NOMO-1 treated with dmso at 0.1 percent for 144 hours (cell line): ENCODE results near the gene NEK4.
"Not testable (repeated sequence)": the region's sequence is repeated elsewhere in the genome, so short reads cannot be mapped to it uniquely, and the experiment has no call there.

ENCODE experiments used
- DNase-seq: peaks from one replicate; lab custom pipeline; 2025; ENCODE audit not compliant: unreplicated experiment; lab: John Stamatoyannopoulos, UW

Gene NEK4

DNA sequence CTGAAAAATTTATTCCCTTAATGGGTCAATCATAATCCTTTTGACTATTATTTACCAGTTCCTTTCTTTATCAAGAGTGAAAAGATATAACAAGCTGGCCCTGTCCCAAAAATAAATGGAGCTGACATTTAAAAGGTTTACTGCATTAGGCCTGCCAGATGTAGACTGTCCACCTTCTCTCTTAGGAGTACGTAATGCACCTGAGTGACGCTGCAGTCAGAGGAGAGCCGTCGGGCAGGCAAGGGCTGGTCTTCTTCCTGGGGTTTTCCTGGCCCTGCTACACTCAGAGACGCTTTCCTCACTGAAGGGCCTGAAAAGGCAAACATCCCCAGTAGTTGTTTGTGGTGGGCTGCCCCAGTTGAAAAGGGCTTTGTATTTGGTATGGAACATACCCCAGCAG, 27.6 kb downstream of the NEK4 start:
- DNase-seq, result no peak

DNA sequence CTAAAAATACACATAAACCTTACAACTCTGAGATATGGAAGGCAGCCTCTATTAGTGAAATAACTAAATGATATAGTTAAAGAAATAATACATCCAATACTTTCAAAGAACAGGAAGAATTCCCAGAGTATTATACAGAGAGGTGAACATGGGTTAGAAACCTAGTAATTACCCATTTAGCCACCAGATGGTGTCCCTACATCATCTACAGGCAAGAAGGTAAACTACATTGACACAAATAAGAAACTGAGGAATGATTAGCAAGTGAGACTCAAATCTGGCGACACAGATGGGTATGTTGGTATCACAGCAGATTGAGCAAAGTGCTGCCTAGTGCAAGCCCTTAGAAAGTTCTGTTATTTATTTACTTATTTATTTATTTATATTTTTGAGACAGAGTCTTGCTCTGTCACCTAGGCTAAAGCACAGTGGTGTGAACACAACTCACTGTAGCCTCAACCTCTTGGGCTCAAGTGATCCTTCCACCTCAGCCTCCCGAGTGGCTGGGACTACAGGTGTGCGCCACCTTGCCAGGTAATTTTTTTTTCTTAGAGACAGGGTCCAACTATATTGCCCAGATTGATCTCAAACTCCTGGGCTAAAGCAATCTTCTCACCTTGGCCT, 28.2 kb downstream of the NEK4 start:
- no peak for DNase-seq

DNA sequence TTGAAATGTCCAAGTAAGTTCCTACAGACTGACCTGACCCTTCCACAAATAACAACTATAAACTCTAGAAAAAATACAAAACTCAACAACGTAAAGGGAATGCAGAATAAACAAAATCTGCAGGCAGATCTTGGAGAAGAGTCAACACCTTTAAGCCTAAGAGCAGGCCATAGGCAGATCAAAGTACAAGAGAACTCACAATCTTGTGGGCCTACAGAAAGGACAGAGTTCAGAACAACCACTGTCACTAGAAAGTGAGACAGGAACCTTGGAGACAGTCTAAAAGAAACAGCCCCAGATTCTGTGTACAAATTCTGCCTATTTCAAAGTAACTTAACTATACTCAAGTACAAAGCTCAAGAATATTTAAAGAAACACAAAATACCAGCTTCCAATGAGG, 31.0 kb downstream of the NEK4 start:
- no peak for DNase-seq

DNA sequence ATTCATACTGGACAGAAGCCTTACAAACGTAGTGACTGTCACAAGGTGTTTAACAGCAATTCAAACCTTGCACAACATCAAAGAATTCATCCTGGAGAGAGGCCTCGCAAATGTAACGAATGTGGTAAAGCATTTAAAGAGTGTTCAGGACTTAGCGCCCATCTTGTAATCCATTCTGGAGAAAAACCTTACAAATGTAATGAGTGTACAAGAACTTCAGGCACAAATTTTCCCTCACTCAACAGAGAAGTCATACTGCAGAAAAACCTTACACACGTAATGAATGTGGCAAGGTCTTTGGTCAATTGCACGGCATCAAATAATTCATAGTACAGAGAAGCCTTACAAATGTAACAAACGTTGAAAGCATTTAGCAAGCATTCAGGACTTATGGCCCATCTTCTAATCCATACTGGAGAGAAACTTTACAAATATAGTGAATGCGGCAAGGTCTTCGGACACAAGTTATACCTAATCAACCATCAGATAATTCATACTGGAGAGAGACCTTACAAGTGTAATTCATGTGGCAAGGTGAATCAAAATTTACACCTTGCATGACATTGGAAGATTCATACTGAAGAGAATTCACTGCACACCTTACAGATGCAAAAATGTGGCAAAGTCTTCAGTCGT, 37.4 kb downstream of the NEK4 start:
- no peak for DNase-seq

DNA sequence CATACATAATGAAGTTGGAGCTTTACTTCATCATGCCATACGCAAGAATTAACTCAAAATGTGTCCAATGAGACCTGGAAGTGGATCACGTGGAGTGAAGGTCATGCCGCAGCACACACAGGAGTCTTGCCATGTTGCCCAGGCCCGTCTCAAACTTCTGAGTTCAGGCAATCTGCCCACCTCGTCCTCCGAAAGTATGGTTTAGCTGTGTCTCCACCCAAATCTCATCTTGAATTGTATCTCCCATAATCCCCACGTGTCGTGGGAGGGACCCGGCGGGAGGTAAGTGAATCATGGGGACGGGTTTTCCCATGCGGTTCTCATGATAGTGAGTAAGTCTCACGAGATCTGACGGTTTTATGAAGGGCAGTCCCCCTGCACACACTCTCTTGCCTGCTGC, 39.1 kb downstream of the NEK4 start:
- no peak for DNase-seq

DNA sequence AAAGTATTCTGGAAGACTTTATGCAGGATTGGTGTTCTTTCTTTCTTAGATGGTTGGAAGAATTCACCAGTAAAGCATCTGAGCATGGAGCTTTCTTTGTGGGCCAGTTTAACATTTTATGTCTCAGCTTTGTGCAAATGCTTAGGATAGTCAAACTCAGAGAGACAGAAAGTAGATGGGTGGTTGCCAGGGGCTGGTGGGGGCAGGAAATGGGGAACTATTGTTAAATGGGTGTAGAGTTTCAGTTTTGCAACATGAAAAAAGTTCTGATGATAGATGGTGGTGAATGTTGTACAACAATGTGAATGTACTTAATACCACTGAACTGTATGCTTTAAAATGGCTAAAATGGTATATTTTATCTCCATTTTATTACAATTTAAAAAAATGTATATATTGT, 40.1 kb downstream of the NEK4 start:
- peak; percentile 13 for DNase-seq

DNA sequence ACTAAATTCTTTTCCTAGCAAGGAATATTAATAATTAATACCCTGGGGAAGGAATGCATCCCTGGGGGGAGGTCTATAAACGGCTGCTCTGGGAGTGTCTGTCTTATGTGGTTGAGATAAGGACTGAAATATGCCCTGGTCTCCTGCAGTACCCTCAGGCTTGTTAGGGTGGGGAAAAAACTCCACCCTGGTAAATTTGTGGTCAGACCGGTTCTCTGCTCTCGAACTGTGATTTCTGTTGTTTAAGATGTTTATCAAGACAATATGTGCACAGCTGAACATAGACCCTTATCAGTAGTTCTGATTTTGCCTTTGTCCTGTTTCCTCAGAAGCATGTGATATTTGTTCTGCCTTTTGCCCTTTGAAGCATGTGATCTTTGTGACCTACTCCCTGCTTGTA, 42.0 kb downstream of the NEK4 start:
- not testable (repeated sequence) for DNase-seq

DNA sequence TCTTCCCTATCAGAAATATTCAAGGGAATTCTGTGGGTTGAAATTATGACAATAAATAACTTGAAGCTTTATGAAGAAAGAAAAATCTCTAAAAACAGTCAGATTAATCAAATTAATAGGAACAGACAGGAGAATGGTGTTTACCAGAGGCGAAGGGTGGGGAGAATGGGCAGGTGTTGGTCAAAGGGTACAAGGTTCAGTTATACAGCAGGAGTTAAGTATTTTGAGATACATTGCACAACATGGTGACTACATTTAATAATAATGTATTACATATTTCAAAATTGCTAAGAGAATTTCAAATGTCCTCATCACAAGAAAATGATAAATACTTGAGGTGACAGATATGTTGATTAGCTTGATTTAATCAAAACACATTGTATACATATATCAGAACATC, 46.2 kb downstream of the NEK4 start:
- DNase-seq, result no peak

DNA sequence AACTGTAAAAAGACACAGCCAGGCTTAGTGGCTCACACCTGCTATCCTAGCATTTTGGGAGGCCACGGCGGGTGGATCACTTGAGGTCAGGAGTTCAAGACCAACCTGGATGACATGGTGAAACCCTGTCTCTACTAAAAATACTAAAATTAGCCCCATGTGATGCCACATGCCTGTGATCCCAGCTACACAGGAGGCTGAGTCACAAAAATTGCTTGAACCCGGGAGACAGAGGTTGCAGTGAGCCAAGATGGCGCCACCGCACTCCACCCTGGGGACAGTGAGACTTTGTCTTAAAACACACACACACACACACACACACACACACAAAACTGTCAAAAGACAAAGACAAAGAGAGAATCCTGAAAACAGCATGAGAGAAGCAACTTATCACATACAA, 46.8 kb downstream of the NEK4 start:
- DNase-seq, result no peak

DNA sequence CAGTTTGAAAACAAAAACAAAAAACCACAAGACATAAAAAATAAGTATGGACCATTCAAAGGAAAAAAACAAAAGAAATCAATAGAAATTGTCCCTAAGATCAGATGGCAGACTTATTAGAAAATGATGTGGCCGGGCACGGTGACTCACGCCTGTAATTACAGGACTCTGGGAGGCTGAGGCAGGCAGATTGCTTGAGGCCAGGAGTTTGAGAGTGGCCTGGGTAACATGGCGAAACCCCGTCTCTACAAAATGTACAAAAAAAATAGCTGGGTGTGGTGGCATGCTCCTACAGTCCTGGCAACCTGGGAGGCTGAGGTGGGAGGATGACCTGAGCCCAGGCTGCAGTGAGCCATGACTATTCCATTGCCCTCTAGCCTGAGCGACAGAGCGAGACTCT, 48.2 kb downstream of the NEK4 start:
- DNase-seq, result peak; percentile 22

DNA sequence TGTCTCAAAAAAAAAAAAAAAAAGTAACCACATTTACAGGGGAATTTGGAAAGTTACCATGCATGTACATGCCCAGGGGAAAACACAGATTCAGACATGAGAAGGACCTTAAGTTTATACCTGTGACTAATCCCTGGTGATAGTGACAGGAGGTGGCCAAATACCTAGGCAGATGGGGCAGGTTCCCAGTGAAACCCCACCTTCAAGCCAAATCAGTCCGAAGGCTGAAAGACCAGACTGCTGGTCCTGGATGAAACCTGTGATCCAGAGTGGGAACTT, 49.1 kb downstream of the NEK4 start:
- DNase-seq, result no peak

DNA sequence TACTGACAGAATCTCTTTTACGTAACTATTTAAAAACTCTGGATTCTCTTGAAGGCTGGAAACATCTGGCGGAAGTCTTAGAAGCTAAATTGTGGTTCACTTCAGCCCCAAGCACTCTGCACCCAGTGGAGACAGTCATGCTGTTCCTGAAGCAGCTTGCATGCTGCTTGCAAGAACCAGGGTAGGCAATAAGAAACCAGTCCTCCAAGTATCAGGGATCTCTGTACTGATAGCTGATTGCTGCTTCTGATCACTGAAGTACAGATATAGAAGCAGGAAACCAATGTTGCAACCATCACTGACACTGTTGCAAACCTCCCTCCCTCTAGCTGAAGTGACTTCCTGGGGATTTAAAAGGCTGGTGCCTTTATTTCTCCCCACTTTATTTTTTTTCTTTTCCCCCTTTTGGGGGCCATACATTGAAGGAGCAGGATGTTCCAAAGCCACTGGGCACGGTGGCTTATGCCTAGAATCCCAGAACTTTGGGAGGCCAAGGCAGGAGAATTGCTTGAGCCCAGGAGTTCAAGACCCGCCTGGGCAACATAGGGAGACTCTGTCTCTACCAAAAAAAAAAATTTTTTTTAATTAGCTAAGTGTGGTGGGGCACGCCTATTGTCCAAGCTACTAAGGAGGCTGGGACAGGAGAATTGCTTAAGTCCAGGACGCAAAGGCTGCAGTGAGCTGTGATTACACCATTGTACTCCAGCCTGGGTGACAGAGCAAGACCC, 49.6 kb downstream of the NEK4 start:
- DNase-seq, result peak; percentile 88

DNA sequence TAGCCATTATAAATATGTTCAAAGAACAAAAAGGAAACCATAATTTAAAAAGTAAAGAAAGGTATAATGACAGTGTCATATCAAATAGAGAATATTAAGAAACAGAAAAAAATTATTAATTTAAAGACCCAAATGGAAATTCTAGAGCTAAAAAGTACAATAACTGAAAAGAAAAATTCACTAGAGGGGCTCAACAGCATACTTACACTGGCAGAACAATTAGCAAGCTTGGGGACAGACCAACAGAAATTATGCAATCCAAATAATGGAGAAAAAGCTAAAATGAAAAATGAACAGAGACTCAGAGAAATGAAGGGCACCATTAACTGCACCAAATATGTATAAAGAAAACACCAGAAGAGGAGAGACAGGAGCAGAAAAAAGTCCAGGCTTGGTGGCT, 51.1 kb downstream of the NEK4 start:
- no peak for DNase-seq

DNA sequence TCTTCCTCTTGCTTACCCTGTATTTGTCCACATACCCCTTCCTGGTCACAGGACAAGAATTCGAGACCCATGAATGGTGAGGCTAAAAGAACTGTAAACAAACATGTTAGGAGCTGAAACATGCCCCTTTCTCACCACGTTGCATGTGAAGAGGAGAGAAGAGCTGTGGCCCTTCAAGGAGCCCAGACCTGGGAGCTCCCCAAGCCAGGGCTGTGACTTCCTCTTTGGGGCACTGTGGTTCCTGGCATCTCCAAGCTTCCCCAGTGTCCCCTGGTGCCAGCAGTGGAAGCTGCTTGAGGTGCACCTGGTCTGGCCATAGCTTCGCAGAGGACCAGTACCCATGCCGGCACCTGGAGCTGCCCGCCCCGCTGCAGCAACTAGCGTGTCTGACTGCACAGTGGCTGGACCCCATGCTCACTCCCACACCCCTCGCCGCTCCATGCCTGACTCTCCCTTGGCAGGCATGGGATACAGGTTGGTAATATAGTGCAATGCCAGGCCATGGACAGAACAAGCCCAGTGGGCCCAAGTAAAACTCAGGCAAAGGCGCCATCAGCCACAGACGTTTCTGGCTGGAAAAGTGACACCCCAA, 54.9 kb downstream of the NEK4 start:
- DNase-seq, result no peak

DNA sequence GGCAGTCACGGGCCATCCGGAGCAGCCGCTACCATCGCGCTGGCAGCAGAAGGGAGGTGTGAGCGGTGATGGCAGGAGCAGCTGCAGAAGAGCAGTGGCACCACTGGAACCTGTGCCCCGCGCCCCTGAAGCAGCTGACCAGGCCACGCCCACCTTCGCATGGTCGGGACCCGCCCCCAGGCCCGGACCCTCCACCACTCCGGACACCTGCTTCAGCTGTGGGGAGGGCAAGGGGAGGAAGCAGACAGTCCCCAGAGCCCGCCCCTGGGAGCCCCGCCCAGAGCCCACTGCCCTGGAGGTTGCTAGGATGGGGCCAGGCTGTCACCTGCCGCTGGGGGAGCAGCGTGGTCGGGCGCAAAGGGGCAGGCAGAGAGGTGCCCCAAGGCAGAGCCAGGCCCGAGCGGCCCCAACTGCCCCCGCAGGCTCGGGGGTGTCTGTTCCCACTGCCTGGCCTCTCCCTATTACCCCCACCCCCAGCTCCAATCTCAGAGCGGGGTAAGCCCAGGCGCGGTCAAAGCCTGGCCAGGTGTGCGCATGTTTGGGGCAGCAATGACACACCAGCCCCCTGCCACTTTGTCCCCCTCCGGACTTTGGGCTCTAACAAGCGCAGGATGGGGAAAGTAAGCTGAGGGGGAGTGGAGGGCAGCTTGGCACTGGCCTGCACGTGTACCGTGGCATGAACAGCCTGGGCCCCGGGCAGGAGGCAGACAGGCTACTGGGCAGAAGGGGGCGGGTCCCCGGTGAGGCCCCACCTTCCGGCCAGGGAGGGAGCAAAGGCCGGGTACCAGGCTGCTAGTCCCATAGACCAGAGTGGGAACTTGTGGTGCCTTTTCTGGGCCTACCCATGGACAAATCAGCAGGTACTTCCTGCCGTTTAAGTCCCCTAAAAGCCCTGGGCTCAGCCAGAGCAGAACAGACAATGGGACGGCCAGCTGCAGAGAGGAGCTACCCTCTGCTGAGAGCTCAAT, 56.1 kb downstream of the NEK4 start:
- DNase-seq, result no peak

DNA sequence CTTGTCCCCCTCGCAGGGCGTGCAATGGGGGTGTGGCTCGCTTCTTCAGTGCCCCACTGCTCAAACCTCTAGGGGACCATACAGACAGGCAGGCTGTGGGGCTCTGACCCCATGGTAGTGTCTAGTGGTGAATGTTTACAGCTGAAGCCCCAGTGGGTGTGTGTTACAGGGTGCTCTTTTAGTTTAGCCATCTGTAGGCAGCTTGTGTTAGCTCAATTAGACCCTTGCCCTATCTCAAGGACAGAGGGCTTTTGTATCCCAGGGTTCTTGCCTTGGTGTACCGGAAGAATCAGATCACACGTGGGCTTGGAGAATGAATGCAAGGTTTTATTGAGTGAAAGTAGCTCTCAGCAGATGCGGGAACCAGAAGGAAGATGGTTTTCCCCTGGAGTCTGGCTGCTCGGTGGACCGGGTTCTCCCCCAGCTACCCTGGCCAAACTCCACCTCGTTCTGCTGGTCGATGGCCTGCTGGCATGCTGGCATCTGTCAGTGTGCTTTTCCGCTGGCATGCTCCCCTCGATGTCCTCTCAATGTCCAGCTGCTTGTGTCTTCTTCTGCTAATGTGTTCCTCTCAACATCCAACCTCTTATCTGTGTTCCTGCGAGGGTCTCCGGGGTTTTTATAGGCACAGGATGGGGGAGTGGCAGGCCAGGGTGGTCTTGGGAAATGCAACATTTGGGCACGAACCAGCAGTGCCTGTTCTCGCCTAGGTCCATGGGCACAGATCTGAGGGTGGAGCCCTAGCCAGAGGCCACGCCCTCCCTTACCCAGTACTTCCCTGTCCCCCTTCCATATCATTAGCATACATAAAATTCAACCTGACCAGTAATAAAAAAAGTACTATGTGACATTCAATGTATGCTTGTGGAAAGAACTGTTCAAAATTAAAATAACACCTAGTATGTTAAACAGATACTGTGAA, 58.2 kb downstream of the NEK4 start:
- DNase-seq, result no peak

DNA sequence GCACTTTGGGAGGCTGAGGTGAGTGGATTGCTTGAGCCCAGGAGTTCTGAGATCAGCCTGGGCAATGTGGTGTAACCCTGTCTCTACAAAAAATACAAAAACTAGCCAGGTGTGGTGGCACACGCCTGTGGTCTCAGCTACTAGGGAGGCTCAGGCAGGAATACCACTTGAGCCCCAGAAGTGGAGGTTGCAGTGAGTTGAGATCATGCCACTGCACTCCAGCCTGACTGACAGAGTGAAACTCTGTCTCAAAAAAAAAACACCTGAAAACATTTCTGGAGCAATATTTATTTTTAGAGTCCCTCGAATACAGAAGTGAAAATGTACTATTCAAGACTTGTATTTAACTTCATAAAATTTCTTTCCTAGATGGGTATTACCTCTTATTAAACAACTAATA, 60.2 kb downstream of the NEK4 start:
- DNase-seq, result no peak

DNA sequence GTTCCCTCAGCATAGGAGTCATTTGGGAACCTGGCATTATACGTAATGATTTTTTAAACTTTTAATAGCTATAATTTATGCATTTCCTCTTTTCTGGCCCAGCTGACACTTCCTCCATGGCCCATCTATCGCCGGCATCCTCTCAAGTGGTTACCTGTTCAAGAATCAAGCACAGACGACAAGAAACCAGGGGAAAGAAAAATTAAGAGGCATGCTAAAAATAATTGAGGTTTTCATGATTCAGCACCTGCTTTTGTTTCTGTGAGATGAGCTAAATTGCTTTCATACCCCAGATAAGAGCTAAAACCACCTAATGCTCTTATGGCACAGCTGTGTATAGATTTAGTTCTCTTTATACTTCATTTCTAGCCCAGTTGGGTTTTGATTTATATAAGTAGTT, 63.2 kb downstream of the NEK4 start:
- peak; percentile 35 for DNase-seq

DNA sequence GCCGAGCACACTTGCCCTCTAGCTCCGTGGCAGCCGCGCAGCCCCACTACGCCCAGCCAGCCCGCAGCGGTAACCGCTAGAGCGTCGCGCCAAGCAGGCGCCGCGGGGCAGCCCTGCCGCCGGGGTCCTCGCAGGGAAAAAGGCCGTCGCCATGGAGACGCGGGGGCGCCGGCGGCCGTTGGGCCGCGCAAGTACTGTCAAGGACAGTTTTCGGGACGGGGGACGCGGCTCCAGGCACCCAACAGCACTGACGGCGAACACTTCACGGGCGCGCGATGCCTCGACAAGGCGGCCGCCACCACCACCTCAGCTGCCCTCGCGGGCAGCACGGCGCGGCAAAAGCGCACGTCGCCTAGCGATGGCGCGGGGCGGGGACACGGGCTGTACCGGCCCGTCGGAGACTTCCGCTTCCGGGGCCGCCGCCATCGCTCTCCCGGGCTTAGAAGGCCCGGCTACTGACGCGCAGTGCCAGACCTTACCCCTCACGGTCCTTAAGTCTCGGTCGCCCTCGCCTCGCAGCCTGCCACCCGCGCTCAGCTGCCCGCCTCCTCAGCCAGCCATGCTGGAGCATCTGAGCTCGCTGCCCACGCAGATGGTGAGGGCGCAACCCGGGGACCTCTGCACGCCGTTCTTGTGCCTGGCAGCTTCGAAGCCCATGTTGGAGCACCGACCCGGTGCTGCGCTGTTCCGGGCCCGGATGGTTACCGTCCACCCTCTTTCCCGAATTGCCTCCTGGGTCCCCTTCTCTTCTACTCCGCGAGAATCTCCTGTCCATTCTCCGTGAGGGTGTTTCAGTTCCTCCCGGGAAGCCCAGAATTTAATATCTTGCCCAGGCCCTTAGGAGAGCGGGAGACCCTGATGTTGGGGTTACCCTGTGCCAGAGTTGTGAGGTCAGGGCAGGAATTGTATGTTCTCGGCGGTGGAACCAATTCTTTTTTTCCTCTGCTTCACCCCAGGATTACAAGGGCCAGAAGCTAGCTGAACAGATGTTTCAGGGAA, 64.8 kb downstream of the NEK4 start, which contains the start of the genes GLT8D1 and SPCS1:
GLT8D1 (minus strand) TSS at position 104 of the 999 bp plus-strand sequence. CDS start 5,331 bp downstream, outside the sequence.
SPCS1 (plus strand) TSS at position 419 of the 999 bp plus-strand sequence; CDS start at position 560, 141 bp downstream.
- peak; percentile 81 for DNase-seq
